NCI-H510A treated with DMSO at 0.1 percent for 48 hours (cell line): ENCODE data around the gene TTLL5.

ENCODE experiments used
- DNase-seq: peaks from one replicate; lab custom pipeline; 2025; lab: John Stamatoyannopoulos, UW

TTLL5 gene

DNA sequence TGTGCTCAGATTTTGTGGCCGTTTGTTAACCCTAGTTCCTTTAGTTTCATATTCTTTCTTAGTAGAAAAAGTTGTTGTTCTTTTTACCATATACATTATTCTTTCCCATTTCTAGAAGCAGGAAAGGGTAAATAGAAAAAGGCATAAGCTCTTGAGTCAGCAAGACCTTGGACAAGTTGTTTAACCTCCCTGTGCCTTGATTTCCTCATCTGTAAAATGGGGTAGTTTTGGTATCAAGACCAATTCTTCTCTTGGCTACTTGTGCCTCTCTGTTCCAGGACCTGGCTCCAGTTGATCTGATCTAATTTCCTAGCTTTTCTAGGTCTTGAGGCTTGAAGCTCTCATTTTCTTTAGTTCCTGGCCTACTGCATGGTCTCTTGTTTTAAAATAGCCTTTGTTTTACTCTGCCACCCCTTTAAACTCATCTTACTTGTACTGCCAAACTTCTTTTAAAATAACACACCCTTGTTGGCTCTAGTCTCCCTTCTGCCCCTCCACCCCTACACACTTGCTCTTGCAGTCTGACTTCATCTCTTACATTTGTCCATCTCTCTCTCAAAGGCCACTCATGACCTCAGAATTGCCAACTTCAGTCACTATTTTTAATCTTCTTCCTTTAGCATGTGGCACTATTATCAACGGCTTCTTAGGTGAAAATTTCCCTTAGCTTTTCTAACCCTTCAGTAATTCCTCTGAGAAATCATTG lies 143.7 kb downstream of the TTLL5 start:
- DNase-seq: no peak

GRCh38 chr14:75805646-75806045 lies 144.6 kb downstream of the TTLL5 start:
- no peak for DNase-seq

- DNase-seq: no peak
These were observed 145.3 kb downstream of the TTLL5 start for GRCh38 chr14:75806352-75806832.

DNA sequence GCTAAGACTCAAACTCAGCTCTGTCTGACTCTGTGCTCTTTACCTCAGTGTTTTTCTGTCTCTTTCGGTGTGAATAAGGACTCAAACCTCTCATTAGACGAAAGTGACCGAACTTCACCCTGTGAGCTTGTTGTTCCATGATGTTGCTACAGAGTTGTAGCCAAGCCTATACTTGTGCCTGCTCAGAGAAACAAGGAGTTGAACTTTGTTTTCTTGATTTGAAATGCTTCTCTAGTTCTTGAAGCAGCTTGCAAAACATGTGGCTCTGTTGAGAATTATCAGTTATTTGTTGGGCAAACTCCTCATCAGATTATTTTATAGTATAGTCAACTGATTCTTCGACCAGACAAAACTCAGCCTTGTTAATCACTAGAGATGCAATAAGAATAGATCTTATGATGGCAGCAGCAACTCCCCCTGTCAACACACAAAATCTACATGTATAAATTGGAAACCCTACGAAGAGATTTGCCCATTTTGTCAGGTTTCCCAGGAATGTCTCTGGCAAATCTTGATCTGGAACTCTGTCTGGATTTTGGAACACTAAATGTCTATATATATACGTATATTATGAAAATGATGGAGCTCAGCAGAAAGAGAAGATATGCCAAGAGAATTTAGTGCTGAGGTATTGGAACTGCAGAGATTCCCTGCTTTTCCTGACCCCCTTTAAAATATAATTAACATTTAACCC lies 146.8 kb downstream of the TTLL5 start:
- DNase-seq: no peak

GRCh38 chr14:75811136-75811829 lies 150.2 kb downstream of the TTLL5 start:
- DNase-seq: peak; percentile 3

DNA sequence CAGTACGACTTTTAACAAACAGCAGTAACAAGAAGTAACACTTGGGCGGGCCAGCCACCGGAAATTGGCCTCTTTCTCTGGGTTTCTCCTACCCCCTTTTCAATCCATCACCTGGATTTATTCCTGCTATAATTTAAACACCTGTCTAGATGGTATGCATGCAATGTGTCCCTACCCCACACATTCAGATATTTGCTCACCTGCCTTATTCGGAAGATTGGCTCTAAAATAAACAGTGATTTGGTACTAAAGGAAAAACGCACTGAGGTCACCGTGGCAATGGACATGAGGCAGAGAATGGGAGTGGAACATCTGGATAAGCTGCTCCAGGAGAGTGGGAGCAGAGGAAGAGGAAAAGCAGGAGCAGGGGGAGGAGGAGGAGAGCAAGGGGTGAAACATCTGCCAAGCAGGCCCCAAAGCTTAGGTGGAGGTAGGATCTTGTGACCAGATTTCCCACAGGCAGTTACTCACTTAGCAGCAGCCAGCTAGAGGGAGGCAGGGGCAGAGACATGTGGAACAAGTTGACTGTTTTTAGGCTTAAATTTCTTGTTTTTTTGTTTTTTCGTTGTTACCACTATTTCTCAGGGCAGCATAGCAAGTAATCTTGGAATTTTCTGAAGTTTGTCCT lies 150.9 kb downstream of the TTLL5 start:
- DNase-seq: peak; percentile 81

DNA sequence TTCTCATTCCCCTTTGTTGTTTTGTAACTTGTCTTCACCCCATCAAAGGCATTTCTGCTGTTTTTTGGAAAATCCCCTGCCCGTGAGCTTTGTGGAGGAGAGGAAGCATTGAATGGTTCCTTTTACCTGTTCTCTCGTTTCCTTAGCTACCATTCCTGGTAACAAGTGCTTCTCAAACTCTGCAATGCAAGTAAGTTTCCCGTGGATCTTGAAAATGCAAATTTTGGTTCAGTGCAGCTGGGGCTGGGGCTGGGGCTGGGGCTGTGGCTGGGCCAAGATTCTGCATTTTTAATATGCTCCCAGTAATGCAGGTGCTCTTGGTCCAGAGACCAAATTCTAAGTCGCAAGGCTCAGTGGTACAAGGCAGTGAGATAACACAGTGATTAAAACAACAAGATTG lies 151.6 kb downstream of the TTLL5 start:
- DNase-seq: no peak

DNA sequence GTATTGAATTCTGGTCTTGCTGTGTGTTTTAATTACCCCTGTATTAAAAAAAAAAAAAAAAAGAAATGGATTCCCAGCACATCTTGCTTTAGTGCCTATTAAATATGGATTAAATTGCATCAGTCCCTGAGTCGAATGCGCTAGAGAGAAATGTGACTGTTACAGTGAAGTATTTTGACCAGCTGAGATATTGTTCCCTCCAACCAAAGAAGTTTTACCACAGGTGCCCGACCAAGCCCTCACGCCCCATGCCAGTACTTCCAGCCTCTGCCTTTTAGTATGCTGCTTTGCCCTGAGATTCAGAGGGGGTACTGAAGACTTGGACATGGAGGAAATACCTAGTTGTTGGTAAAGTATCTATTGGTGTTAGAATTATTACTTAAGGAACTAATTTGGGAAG lies 159.7 kb downstream of the TTLL5 start:
- no peak for DNase-seq

GRCh38 chr14:75821831-75822521 lies 160.9 kb downstream of the TTLL5 start:
- DNase-seq: peak; percentile 91

GRCh38 chr14:75822522-75823141 lies 161.6 kb downstream of the TTLL5 start:
- no peak for DNase-seq

DNA sequence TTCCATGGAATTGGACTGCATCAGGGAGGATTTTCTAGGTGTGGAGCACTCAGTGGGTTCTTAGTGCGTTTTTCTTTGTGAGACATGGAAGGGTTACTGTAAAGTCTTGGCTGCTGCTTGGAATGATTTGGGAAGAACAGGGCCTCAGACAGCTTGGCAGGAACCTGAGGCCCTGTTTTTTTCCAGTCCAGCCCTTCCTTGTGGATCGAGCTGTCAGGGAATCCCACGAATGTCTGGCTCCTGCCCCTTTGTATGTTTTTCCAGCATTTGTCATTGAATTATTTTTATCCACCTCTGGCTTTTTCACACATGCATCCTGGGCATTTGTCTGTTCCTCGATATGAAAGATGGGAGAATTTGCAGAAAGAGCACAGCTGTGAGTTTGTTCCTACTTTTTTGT lies 162.3 kb downstream of the TTLL5 start:
- DNase-seq: no peak

- no peak for DNase-seq
These were observed 163.3 kb downstream of the TTLL5 start for GRCh38 chr14:75824318-75824717.

DNA sequence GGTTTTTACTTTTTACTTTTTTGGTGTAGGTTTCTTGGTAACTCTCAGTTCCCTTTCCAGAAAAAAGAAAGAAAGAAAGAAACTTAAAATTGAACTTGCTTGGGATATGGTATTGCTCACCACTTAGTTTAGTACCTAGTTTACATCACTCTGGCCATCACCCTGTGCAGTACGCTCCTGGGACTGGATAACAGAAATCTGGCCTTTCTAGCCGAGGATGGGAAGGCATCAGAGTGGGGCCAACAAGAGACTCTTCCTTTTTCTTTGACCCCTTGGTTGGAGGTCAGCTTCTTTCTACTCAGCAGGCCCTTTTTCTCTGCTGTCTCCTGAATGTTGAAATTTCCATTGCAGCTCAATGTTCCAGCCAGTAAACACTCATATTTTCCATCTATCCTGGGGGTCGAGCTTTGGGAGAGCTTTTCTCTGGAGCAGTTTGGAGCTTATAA lies 164.1 kb downstream of the TTLL5 start:
- no peak for DNase-seq

- no peak for DNase-seq
These were observed 165.6 kb downstream of the TTLL5 start for GRCh38 chr14:75826599-75826998.

DNA sequence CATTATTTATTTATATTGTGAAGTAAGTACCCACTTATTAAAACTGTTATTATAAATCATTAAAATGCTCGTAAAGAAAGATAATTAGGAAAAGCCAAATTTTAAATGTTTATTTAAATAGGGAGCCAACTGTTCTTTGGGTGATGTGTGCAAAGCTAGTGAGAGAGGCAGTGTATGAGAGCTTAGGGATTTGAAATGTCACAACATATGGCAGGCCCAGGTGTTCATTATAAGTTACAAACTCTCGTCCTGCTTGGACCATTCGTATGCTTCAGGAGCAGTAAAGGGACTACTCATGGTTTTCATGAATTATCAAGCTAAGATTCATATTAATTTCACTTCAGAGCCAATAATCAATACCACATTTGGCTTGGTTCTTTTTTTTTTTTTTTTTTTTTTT lies 166.3 kb downstream of the TTLL5 start:
- no peak for DNase-seq

GRCh38 chr14:75829316-75829715 lies 168.3 kb downstream of the TTLL5 start:
- no peak for DNase-seq

DNA sequence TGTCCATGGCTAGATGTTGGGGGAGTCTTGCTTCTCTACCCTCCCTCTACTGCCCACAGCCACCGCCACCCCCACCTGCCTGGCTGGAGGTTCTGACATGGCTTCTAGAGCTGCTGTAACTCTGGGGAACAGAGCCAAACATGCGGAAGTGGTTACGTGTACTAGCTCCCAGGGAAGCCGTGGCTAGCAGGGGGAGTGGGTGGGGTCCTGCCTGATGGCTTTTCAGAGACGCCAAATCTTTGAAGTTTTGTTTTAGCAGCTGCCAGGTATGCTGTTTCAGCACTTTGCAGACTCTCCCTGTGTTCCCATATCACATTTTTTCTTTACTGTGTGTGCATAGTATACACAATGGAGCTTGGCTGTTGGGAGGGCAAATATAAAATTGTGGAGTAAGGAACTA lies 170.4 kb downstream of the TTLL5 start:
- peak; percentile 76 for DNase-seq

- peak; percentile 63 for DNase-seq
These were observed 170.9 kb downstream of the TTLL5 start for GRCh38 chr14:75831952-75832351.

- peak; percentile 35 for DNase-seq
These were observed 171.7 kb downstream of the TTLL5 start for GRCh38 chr14:75832621-75833297.

- DNase-seq: no peak
These were observed 172.4 kb downstream of the TTLL5 start for GRCh38 chr14:75833326-75834020.
